Vagina (tissue), 2 donors: Measurements from ENCODE around the gene SVIL. TPM values are rescaled to one million over a fixed set of nuclear protein-coding genes. Genes with fewer than 3 reads are reported as not detected.

Source experiments
- DNase-seq, 2 donors: peaks; one replicate each; pipeline ENCODE4 v3.0.0-alpha.2; 2017; ENCODE audit errors: extremely low spot score in 2 of 2
- H3K27ac ChIP-seq: fragments of 200-600 bp; sonication (generic); one replicate; pipeline ENCODE4 v1.5.1; 2019
- H3K27me3 ChIP-seq: fragments of 200-600 bp; sonication (generic); one replicate; pipeline ENCODE4 v1.5.1; 2019
- H3K36me3 ChIP-seq, 2 donors: fragments of 200-600 bp; sonication (generic); one replicate each; pipeline ENCODE4 v1.5.1; 2017 to 2019
- H3K4me1 ChIP-seq: fragments of 200-600 bp; sonication (generic); one replicate; pipeline ENCODE4 v1.5.1; 2019
- H3K4me3 ChIP-seq, 2 donors: fragments of 200-600 bp; sonication (generic); 1 replicate in 1 of 2; 2 replicates in 1 of 2; pipeline ENCODE4 v1.5.1; 2016 to 2019
- H3K9me3 ChIP-seq: fragments of 200-600 bp; sonication (generic); one replicate; pipeline ENCODE4 v1.5.1; 2019
- CTCF ChIP-seq, 3 experiments: fragments of 450-650 bp in 2 of 3; fragments of 200-600 bp in 1 of 3; sonication (generic) in 1 of 3; IDR thresholded peaks; one replicate each; pipeline ENCODE4 v1.5.1; 2017 to 2019; ENCODE audit warnings: antibody characterized with exemption in 3 of 3, mild to moderate bottlenecking in 2 of 3, moderate library complexity in 2 of 3
- POLR2A ChIP-seq, 2 donors: fragments of 450-650 bp; IDR thresholded peaks; one replicate each; pipeline ENCODE4 v1.6.1; 2017; ENCODE audit warnings: antibody characterized with exemption in 2 of 2, mild to moderate bottlenecking in 2 of 2, moderate library complexity in 2 of 2
- POLR2AphosphoS5 ChIP-seq, 2 donors: sonication (generic); formaldehyde crosslinking; IDR thresholded peaks; one replicate each; pipeline ENCODE4 v1.9.0; 2017; ENCODE audit warnings: antibody characterized with exemption in 2 of 2, mild to moderate bottlenecking in 2 of 2, low read depth in 1 of 2; ENCODE audit not compliant: insufficient read depth in 1 of 2
- intact Hi-C: fragments of 100-400 bp; cut with DNase I; formaldehyde crosslinking; loops from one replicate; pipeline ENCODE4 v1.15.1; 2023
- total RNA-seq: library from RNA; depleted of rRNA; stranded (reverse); fragments of >200 nt; gene quantifications from one replicate; pipeline ENCODE4 v1.2.3, GENCODE V29; 2016

Gene SVIL
- total RNA-seq, 1 donor from 2014 or later: 111 TPM

GRCh38 chr10:29427667-29428066 lies 207.1 kb downstream of the SVIL start:
- Histone ChIP-seq H3K36me3 (peaks cover 0 to 3% of the 10 kb centered on the region in 2 donors), H3K4me1 (no peaks in the 10 kb centered on the region), H3K9me3 (no peaks in the 10 kb centered on the region), H3K27me3 (no peaks in the 10 kb centered on the region), H3K4me3 (no peak overlapping the region), H3K27ac (no peak overlapping the region)
- intact Hi-C loops: no loop called here
- TF ChIP-seq CTCF (IDR thresholded peaks at IDR 0.05): no peak
- TF ChIP-seq POLR2AphosphoS5 (IDR thresholded peaks at IDR 0.05; ENCODE audit: insufficient read depth in 1 of 2, low read depth in 1 of 2): no peak
- no peak for TF ChIP-seq POLR2A (IDR thresholded peaks at IDR 0.05)
- no peak for DNase-seq

GRCh38 chr10:29426420-29426819 lies 208.4 kb downstream of the SVIL start:
- no peak for TF ChIP-seq POLR2A (IDR thresholded peaks at IDR 0.05)
- TF ChIP-seq POLR2AphosphoS5 (IDR thresholded peaks at IDR 0.05; ENCODE audit: insufficient read depth in 1 of 2, low read depth in 1 of 2): no peak
- TF ChIP-seq CTCF (IDR thresholded peaks at IDR 0.05): no peak
- no peak overlapping the region for H3K27ac ChIP-seq
- H3K4me3 ChIP-seq: no peak overlapping the region
- H3K36me3 ChIP-seq: peaks cover 0 to 9% of the 10 kb centered on the region in 2 donors
- DNase-seq: no peak
- no peaks in the 10 kb centered on the region for H3K4me1 ChIP-seq
- intact Hi-C loops: no loop called here
- H3K9me3 ChIP-seq: no peaks in the 10 kb centered on the region
- no peaks in the 10 kb centered on the region for H3K27me3 ChIP-seq

- no peaks in the 10 kb centered on the region for H3K27me3 ChIP-seq
- DNase-seq: no peak
- H3K36me3 ChIP-seq: peaks cover 0 to 24% of the 10 kb centered on the region in 2 donors
- no peak overlapping the region for H3K27ac ChIP-seq
- no peaks in the 10 kb centered on the region for H3K4me1 ChIP-seq
- no peaks in the 10 kb centered on the region for H3K9me3 ChIP-seq
- no peak for TF ChIP-seq POLR2A (IDR thresholded peaks at IDR 0.05)
- TF ChIP-seq CTCF (IDR thresholded peaks at IDR 0.05): no peak
- TF ChIP-seq POLR2AphosphoS5 (IDR thresholded peaks at IDR 0.05; ENCODE audit: insufficient read depth in 1 of 2, low read depth in 1 of 2): no peak
- intact Hi-C loops: no loop called here
- H3K4me3 ChIP-seq: no peak overlapping the region
Measured at GRCh38 chr10:29424017-29424416, 210.8 kb downstream of the SVIL start.

GRCh38 chr10:29420744-29421143 lies 214.0 kb downstream of the SVIL start:
- intact Hi-C loops: no loop called here
- no peak for TF ChIP-seq CTCF (IDR thresholded peaks at IDR 0.05)
- TF ChIP-seq POLR2A (IDR thresholded peaks at IDR 0.05): no peak
- TF ChIP-seq POLR2AphosphoS5 (IDR thresholded peaks at IDR 0.05; ENCODE audit: insufficient read depth in 1 of 2, low read depth in 1 of 2): no peak
- Histone ChIP-seq H3K36me3 (peaks cover 0 to 32% of the 10 kb centered on the region in 2 donors), H3K27me3 (no peaks in the 10 kb centered on the region), H3K4me3 (no peak overlapping the region), H3K9me3 (no peaks in the 10 kb centered on the region), H3K27ac (no peak overlapping the region), H3K4me1 (no peaks in the 10 kb centered on the region)
- DNase-seq: no peak

- intact Hi-C loops: no loop called here
- TF ChIP-seq CTCF (IDR thresholded peaks at IDR 0.05): no peak
- no peak for TF ChIP-seq POLR2A (IDR thresholded peaks at IDR 0.05)
- TF ChIP-seq POLR2AphosphoS5 (IDR thresholded peaks at IDR 0.05; ENCODE audit: insufficient read depth in 1 of 2, low read depth in 1 of 2): no peak
- Histone ChIP-seq H3K4me3 (no peak overlapping the region), H3K9me3 (no peaks in the 10 kb centered on the region), H3K36me3 (peaks cover 0 to 28% of the 10 kb centered on the region in 2 donors), H3K27ac (no peak overlapping the region), H3K27me3 (no peaks in the 10 kb centered on the region), H3K4me1 (peaks cover 24% of the 10 kb centered on the region)
- no peak for DNase-seq
Measured at GRCh38 chr10:29417324-29417723, 217.4 kb downstream of the SVIL start.
